ENCODE data around the gene RPL13A. TPM values are rescaled to one million over a fixed set of nuclear protein-coding genes. Genes with fewer than 3 reads are reported as not detected.

RPL13A gene
- total RNA-seq, 1 experiment from 2014 or later = 3,401 TPM

GRCh38 chr19:49499030-49499670, 11.7 kb downstream of the RPL13A start:
- DNase-seq (ENCODE audit: extremely low read depth, low read depth) = no peak

- peak; percentile 39 for DNase-seq (ENCODE audit: extremely low read depth, low read depth)
These were observed 15.6 kb downstream of the RPL13A start for GRCh38 chr19:49502866-49503581.

GRCh38 chr19:49503582-49503962, 16.2 kb downstream of the RPL13A start:
- no peak for DNase-seq (ENCODE audit: extremely low read depth, low read depth)

- no peak for DNase-seq (ENCODE audit: extremely low read depth, low read depth)
These were observed 19.2 kb downstream of the RPL13A start for GRCh38 chr19:49506575-49507105.

- no peak for DNase-seq (ENCODE audit: extremely low read depth, low read depth)
These were observed 20.5 kb downstream of the RPL13A start for GRCh38 chr19:49507803-49508494.

- DNase-seq (ENCODE audit: extremely low read depth, low read depth) = no peak
These were observed 25.8 kb downstream of the RPL13A start for GRCh38 chr19:49512970-49513745.

GRCh38 chr19:49513746-49514118, 26.3 kb downstream of the RPL13A start:
- no peak for DNase-seq (ENCODE audit: extremely low read depth, low read depth)

GRCh38 chr19:49514151-49514550, 26.7 kb downstream of the RPL13A start:
- no peak for DNase-seq (ENCODE audit: extremely low read depth, low read depth)

GRCh38 chr19:49515767-49516166, 28.4 kb downstream of the RPL13A start:
- DNase-seq (ENCODE audit: extremely low read depth, low read depth) = no peak

GRCh38 chr19:49518033-49518432, 30.6 kb downstream of the RPL13A start:
- no peak for DNase-seq (ENCODE audit: extremely low read depth, low read depth)

GRCh38 chr19:49520705-49521319, 33.4 kb downstream of the RPL13A start:
- no peak for DNase-seq (ENCODE audit: extremely low read depth, low read depth)

- DNase-seq (ENCODE audit: extremely low read depth, low read depth) = no peak
These were observed 37.5 kb downstream of the RPL13A start for GRCh38 chr19:49524812-49525455.

GRCh38 chr19:49528211-49528771, 40.9 kb downstream of the RPL13A start:
- no peak for DNase-seq (ENCODE audit: extremely low read depth, low read depth)

- no peak for DNase-seq (ENCODE audit: extremely low read depth, low read depth)
These were observed 43.3 kb downstream of the RPL13A start for GRCh38 chr19:49530708-49531107.

GRCh38 chr19:49533551-49534488, 46.4 kb downstream of the RPL13A start:
- DNase-seq (ENCODE audit: extremely low read depth, low read depth) = peak; percentile 32

- no peak for DNase-seq (ENCODE audit: extremely low read depth, low read depth)
These were observed 47.4 kb downstream of the RPL13A start for GRCh38 chr19:49534632-49535385.

- no peak for DNase-seq (ENCODE audit: extremely low read depth, low read depth)
These were observed 49.6 kb downstream of the RPL13A start for GRCh38 chr19:49536921-49537462.

All from NCI-H460 (cell line).